GM18505 (cell line): ENCODE results near the gene ARHGEF35.
"Not testable (repeated sequence)": the region's sequence is repeated elsewhere in the genome, so short reads cannot be mapped to it uniquely, and the experiment has no call there.

Experiments used
- ATAC-seq: cut with Tn5 transposase; IDR thresholded peaks from one replicate; pipeline ENCODE4 v1.9.1; 2021; ENCODE audit not compliant: unreplicated experiment

The ARHGEF35 gene

DNA sequence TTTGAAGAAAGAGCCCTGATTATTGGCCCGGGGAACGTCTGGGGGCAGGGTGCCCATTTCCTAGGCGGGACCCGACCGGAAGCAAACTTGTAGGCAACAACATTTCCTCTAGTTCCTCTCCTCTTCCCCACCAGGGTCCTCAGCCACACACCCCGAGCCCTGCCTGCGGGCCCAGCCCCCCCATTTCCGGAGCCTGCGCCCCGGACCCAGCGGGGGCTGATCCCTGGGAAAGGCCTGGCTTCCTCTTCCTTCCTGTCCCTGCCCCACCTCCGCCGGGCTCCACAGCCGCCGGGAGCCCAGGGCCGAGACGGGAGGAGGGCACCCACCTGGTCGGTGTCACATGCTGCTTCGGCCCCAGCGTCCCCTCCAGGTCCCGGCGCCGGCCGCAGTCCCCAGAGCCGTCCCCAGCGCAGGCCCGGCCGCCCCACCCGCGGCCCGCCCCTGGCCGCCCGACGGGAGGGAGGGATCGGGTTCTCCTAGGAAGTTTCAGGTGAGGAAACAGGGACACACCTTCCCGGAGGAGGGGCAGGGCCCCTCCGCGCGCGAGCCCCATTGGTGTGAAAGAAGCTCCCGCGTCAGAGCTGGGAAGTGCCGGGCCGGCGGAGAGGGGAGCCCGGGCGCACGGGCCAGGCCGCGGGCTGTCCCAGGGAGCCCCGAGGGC is at the start of gene ARHGEF35:
TSS of gene ARHGEF35 (minus strand) at position 622 of the 661 bp plus-strand sequence. CDS start 7,450 bp downstream, outside the sequence.
- peak; percentile 69 for ATAC-seq

DNA sequence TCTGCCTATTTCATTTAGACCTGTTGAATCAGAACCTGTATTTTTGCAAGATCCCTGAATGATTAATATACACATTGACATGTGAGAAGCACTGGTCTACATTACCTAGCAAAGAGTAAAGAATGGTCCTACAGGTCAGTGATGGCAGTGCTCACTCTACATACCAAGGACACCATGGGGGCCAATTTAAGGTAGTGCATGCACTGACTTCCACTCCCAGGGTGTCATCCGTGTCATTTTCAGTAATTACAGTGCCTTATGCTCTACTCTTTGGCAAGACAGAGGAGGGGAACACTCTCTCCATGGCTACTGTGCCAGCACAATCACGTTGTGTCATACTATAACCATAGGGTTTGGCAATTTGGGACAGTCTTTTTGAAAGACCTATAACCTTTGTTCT is 49.7 kb upstream of the ARHGEF35 start:
- ATAC-seq = not testable (repeated sequence)

DNA sequence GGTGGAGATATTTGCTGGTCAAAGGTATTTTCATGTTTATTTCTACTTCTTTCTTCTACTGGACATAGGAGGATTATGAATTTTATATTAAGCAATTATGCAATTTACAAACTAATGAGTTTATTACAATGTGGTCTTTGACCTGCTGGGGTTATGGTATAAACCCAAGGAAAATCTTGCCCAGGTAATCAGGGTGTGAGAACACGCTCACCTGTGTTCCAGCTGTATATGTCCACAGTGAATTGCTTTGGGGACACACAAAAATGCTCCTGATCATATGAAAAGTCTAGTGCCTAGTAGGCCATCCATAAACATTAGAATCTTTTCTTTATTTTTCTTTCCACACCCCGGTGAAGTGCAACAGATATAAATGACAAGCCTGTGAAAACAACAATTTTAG is 43.7 kb upstream of the ARHGEF35 start, which contains the start of gene OR2A42:
TSS of gene OR2A42 (minus strand) at position 241 of the 400 bp plus-strand sequence. CDS start 6,762 bp downstream, outside the sequence.
- not testable (repeated sequence) for ATAC-seq

DNA sequence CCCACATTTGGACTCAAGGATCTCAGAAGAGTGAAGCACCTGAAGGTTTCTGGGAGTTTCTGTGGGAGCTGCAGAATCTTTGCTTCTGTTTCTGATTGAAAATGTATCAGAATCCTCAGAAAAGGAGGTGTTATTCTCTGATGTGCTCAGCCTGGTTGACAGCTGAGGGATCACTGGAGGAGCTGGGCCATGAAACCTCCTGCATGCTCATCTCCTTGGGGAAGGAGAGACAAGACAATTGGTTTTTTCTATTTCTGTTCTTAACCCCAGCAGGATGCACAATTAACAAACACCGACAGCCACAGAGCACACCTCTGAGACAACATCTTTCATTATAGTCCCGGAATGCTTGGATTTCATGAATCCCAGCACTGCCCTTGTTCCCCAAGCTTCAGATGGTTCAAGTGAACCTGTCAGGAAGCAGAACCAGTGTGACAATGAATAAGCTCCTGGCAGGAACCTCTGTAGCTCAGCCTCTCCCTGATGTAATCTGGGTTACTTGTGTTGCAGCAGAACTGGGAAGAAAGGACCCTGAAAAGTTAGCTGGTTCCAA is 43.0 kb upstream of the ARHGEF35 start:
- ATAC-seq = not testable (repeated sequence)

DNA sequence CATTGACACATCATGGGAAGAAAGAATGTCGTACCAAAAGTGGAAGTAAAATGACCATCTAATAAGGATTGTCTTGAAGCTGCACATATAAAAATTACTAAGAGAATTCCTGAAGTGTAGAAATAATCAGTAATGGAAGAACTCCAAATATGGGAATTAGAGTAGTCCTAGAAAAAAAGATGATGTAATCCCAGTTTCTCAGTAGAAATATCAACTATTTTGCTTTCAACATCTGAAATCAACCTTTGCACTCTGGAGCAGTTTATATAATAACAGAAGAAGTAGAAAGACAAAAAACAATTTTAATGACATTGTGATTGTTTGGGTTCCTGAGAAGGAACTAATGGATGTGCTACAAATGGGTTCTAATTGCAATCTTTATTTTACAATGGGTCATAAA is 37.4 kb upstream of the ARHGEF35 start:
- ATAC-seq = not testable (repeated sequence)

DNA sequence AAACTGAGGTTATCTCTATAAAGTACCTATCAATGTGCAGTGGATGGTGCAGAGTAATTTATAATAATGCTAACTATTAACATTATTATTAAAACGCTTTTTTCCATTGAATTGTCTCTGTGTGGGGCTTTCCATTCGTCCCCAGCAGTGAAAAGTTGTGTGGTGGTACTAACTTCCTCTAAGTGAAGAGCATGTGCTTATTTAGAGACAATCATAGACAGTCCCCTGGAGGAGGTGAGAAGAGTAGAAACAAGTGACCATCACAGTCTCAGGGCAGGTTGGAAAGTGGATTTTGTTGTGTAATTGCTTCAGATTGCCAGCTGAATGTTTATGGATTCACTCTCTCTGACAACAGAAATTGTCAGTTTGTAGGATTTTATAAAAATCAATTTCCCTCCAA is 35.4 kb upstream of the ARHGEF35 start:
- ATAC-seq = not testable (repeated sequence)

DNA sequence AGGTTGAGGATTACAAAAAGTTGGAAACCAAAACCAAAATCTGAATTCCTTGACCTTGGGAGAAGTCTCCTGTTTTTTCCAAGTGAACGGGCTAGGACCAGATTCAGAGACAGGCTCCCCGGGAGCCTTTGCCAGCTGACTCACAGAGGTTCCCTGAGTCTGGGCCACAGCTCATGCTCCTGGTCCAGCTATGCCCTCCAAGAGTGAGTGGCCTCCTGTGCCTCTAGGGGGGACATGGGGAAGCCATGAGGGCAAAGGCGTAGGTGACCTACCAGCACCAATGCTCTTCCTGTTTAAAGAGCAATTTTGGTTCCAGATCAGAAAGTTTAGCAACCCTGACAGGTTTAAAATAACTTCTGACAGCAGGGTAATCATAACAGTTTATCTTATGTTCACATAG is 33.2 kb upstream of the ARHGEF35 start:
- ATAC-seq = not testable (repeated sequence)

DNA sequence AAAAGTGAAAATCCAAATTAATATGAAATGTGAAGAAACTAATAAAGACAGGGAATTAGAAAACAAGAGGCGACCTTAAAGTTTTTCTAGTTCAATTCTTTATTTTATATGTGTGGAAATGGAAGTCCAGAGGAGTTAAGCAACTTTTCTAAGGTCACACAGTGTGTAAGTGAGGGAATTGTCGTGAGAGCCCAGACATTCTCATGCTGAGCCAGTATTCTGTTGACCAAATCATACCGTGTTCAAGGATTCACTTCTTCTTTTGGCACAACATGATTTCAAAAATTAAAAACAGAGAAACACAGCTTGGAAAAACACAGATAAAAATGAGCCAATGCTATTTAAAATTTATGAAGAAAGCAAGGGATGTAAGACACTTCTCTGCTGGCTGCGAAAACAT is 31.2 kb upstream of the ARHGEF35 start:
- not testable (repeated sequence) for ATAC-seq

DNA sequence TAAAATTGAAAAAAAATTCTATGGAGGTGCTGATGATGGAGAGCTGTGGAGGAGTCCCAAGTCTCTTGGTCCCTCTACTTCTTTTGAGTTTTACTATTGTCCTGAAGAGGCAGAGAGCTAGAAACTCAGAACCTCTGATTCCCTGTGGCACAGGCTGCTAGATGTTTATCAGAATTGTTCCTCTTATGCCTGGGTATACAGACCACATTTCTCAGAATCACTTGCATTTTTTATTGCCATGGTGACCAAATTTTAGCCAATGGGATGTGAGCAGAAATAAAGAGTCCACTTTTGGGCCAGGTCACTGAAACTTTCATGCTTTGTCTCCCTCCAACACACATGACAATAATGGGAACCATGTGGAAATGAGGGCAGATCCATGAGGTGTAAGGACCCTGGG is 28.0 kb upstream of the ARHGEF35 start:
- ATAC-seq = not testable (repeated sequence)

DNA sequence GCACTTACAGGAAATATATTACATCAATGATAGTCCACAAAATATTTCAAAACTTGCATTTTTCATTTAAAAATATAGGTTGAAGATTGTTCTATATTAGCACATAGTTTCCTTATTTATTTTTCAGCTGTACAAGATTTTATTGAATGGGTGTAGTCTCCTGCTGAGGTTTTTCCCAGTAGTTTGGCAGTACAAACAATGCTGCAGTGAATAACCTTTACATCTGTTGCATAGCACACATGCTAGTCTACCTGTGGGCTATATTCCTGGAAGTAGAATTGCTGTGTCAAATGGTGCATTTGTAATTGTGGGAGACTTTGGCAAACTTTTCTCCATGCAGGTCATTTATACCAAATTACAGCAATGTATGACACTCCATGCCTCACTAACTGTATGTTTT is 24.9 kb upstream of the ARHGEF35 start:
- ATAC-seq = not testable (repeated sequence)

DNA sequence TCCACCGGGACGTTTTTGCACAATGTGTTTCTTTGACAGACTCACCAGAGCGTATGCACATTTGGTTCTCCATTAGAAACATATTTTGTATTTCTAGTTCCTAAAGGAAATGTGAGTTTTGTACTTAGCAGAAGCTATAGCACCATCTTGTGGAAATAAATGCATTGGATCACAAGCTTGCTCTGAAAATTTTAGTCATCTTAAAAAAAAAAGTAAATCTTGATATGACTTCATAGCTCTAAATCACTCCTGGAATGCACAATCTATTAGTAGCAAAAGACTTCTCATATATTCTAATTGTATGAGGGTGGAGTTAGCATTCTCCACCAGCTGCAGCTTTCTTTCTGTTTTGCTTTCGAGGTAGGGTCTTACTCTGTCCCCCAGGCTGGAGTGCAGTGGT is 23.5 kb upstream of the ARHGEF35 start:
- ATAC-seq = peak; percentile 52

DNA sequence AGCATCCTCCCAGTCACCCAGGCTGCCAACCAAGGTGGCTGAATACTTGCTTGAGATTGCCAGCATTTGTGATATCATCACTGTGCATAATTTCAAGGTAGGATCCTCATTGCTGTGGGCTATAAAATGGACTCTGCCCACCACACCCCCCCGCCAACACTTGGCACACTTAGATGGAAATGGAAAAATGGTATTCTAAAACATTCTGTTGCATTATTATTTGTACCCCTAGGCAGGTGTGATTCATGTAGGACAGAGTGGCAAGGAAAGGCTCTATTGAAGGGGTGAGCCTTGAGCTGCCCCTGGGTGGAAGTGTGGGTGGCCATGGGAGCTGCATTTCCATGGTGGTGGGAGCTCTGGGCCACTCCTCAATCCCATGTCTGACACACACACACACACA is 22.9 kb upstream of the ARHGEF35 start:
- not testable (repeated sequence) for ATAC-seq

DNA sequence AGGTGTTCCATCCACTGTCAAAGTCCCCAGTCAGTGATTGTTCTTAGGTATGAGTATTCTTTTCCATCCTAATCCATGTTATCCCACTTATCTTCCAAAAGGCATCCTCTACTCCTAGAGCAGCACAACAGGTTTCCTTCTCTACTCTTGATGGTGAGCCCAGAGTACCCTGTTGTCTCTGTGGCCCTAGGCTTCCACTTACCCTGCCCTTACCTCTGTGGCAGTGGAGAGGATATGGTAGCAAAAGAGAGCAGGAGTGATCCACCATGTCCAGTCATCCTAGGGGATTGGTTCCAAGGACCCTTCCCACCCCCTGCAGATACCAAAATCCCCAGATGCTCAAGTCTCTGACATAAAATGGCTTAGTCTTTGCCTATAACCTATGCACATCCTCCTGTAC is 21.6 kb upstream of the ARHGEF35 start:
- ATAC-seq = not testable (repeated sequence)

DNA sequence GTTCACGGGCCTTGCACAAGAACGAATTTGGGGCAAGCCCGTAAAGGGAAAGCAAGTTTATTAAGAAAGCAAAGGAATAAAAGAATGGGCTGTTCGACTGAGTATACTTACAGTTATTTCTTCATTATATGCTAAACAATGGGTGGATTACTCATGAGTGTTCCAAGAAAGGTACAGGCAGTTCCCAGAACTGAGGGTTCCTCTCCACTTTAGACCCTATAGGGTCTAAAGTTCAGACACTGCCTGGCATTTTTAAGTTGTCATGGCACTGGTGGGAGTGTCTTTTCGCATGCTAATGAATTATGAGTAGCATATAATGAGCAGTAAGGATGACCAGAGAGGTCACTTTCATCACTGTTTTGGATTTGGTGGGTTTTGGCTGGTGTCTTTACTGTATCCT is 9.7 kb upstream of the ARHGEF35 start:
- ATAC-seq = not testable (repeated sequence)

DNA sequence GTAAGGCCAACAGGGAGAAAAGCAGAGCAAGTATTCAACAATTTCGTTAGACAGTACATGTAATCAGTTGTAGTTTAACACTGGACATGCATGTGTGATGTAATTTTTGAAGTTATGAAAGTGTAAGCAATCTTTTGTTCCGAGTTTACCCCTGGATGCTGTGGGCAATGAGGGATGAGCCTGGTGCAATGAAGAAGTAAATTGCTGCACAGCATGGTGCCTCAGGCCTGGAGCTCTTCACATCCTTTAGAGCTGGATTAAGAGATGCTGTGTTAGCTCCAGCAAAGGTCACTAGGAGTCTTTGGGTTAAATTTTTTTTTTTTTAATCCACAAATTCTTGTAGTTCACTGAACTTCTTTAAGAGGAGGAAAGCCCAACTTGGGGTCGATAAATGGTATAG is 7.5 kb upstream of the ARHGEF35 start:
- not testable (repeated sequence) for ATAC-seq

DNA sequence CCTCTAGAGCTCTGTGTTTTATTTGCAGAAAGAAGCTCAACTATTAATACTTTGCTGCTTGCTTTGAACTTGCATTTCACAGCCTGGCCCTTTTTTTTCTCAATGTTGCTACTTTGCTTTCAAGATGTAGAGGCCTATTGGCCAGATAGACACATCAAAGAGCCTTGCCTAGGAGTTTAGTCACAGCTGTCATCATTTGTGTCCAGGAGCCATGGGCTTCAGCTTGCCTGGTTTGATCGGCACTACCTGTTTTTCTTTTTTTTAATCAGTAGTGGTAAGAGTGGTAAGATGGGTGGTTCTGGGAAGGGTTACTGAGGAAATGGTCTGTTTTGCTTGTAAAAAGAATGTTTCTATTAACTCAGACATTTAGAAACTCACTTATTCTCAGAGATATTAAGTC is 6.3 kb upstream of the ARHGEF35 start:
- ATAC-seq = not testable (repeated sequence)

DNA sequence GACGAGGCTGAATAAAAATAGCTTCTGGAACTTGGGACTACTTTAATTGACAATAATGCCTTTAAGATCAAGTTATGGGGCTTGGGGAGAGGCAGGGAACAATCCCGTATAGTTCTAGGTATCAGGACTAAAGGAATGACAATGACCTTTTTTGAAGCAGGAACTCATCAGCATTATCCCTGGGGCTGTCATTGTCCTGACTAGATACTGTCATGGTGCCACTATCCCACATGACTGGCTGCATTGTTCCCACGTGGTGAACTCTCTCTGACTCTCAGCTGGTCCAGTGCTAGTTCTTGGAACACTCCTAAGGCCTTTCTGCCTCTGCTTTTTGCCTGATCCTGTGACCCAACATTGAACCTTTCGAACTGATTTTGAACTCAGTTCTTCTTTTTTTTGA is 3.3 kb upstream of the ARHGEF35 start:
- ATAC-seq = not testable (repeated sequence)

DNA sequence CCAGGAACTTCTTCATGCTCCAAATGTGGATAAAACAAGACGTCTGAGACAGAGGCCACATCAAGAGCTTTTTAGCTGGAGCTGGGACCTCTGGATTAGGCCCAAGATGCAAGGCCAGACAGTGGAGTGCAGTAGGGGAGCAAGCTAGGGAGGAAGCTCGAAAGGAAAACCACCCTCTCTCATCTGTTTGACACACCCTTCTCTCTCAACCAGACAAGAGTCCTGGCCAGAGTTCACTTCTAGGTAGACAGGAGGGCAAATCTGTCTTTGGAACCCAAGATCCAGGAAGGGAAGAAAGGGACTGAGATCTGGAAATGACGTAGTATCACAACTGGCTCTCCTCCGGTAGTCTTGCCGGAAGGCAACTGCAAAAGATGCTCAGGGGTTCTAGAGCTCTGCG is 1.2 kb downstream of the ARHGEF35 start:
- ATAC-seq = not testable (repeated sequence)

DNA sequence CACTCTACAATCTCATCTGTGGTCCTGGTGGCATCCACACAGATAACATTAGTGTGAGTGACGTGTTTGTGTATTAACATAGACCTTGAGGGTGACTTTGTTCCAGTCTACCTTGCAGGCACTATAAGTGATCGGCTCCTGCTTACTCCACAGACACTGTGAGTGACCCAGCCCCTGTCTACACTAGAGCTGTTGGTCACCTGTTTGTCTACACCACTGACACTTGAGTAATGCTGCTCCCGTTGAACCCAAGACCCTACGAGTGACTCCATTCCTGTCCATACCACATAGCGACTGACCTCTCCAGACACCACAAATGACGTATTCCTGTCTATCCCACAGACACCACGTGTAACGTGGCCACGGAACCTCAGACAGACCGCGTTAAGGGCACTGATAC is 1.9 kb downstream of the ARHGEF35 start:
- not testable (repeated sequence) for ATAC-seq

DNA sequence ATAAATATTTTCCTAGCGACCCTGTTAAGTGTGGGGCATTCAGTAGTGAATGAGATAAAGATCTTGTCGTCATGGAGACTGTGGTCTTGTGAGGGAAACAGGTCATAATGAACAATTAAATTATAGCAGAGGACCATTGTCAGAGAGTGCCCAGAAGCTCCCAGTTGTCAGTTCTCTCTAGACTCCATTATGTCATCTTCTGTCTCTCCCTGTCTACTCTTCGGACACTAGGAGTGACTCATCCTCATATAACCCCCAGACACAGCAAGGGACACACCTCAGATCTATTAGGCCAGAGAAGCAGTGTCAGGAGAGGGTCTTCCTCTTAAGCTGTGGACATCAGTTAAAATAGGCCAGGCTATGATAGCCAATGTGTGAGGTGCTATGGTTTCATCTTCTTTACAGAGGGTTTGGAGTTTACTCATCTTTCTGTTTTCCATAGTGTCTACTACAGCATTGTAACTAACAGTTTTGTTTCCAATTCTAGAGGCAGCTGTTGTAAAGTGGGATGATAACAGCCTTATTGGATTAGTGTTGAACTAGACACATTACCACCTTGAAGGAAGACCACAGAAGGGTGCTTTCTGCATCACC is 7.0 kb downstream of the ARHGEF35 start:
- not testable (repeated sequence) for ATAC-seq

DNA sequence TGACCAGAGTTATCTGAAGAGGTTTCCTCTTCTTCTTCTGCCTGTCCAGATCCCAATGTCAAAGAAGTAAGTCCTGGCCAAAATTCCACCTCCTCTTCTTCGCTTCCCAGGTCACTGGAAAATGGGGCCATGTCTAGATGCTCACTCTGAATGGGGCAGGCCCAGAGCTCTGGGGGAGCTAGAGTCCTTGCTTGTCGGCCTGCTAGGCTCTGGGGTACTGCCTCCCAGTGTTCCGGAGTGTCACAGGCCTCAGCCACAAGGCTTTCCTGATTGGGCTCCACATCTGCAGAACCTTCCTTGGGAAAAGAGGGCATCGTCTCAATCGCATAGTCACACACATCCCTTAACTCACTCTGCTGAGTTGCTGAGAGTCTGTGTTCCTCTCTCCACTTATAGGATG is 7.8 kb downstream of the ARHGEF35 start:
- not testable (repeated sequence) for ATAC-seq

DNA sequence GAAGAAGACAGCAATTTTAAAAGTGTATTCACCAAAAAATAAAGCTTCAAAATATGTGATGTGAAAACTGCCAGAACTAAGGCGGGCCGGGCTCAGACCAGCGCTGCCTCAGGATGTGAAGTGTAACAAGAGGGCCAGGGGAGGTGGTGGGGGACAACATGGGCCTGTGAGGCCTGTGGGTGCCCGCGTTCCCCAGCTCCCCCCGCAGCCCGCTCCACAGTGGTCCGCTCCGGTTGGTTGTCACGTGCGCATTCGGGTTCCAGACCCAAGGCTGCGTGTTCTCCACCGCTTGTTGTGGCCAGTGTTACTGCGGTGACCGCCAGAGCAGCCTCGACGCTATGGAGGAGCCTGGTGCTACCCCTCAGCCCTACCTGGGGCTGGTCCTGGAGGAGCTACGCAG is 12.5 kb downstream of the ARHGEF35 start, which contains the start of gene CTAGE4:
TSS of gene CTAGE4 (plus strand) at position 301 of the 400 bp plus-strand sequence. CDS start at position 339, 38 bp downstream.
- not testable (repeated sequence) for ATAC-seq
